HG03575 (cell line): ENCODE data around the gene PTPN9.
"Not testable (repeated sequence)": the region's sequence is repeated elsewhere in the genome, so short reads cannot be mapped to it uniquely, and the experiment has no call there.

ENCODE experiments used
- ATAC-seq: cut with Tn5 transposase; IDR thresholded peaks from one replicate; pipeline ENCODE4 v1.9.1; 2021; ENCODE audit not compliant: unreplicated experiment, insufficient number of reproducible peaks, low FRiP score; ENCODE audit errors: extremely low read depth

PTPN9 gene

GRCh38 chr15:75542386-75542797 is 36.7 kb downstream of the PTPN9 start:
- no peak for ATAC-seq

DNA sequence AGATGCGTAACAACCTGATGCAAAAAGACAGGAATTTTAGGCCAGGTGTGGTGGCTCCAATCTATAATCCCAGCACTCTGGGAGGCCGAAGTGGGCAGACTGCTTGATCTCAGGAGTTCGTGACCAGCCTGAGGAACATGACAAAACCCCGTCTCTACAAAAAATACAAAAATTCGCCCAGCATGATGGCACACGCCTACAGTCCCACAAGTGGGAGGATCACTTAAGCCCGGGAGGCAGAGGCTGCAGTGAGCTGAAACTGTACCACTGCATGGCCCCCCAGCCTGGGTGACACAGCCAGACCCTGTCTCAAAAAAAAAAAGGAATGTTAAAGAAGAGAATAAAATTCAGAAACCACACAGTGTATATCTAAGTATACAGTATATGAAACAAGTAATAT is 40.7 kb downstream of the PTPN9 start:
- ATAC-seq, result no peak

DNA sequence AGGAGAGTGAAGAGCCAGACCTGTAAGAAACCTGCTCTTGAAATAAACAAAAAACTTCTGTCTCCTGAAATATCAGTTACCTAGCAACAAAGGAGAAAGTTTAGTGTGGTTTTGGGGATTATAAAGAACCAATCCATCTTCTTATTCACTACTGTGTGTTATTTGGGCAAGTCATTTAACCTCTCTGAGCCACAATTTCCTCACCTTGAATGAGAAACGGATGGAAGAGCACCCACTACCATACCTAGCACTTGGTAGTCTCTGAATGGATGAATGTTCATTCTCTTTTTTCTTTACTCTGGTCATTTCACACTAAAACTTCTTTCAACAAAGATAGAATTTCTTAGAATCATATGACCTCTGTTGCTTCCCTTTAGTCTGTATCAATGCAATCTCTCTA is 45.2 kb downstream of the PTPN9 start:
- ATAC-seq, result no peak

GRCh38 chr15:75532413-75533250 is 46.5 kb downstream of the PTPN9 start:
- ATAC-seq, result no peak

GRCh38 chr15:75531041-75531450 is 48.1 kb downstream of the PTPN9 start:
- ATAC-seq, result no peak

GRCh38 chr15:75530169-75530568 is 48.9 kb downstream of the PTPN9 start:
- ATAC-seq, result no peak

- not testable (repeated sequence) for ATAC-seq
These were observed 53.4 kb downstream of the PTPN9 start for GRCh38 chr15:75525756-75526155.

DNA sequence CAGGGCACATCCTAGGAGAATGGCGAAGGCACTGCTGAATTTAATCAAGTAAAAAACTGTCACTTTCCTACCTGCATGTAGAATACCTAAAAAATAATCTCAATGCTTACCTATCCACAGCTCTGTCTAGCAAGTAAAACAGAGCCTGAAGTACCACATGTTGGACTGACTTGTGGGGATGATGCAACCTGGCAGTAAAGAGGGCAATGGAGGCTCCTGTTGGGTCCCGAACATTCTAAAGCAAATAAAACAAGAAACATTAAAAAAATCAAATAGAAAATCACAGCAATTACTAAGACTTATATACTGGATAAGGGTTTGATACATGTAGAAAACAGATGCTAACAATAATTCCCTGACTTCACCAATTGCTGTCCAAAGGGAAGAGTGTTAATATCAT is 56.1 kb downstream of the PTPN9 start:
- ATAC-seq, result no peak

GRCh38 chr15:75517233-75517632 is 61.9 kb downstream of the PTPN9 start:
- ATAC-seq, result no peak

GRCh38 chr15:75508840-75509532 is 70.1 kb downstream of the PTPN9 start:
- ATAC-seq, result no peak

DNA sequence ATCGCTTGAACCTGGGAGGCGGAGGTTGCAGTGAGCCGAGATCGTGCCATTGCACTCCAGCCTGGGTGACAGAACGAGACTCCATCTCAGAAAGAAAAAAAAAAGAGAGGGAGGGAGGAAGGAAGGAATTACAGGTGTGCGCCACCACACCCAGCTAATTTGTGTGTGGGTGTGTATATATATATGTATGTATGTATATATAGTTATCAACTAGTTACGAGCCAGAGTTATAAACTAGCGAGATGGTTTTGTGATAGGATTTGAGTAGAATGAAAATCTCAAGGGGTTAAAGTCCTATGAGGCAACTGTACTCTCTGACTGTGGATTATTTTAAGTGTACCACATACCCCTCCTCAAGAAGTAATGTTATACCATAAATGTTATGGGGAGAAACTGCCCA is 76.8 kb downstream of the PTPN9 start:
- ATAC-seq, result no peak

GRCh38 chr15:75493732-75494131 is 85.4 kb downstream of the PTPN9 start:
- no peak for ATAC-seq

- no peak for ATAC-seq
These were observed 95.2 kb downstream of the PTPN9 start for GRCh38 chr15:75483961-75484360.

- not testable (repeated sequence) for ATAC-seq
These were observed 95.6 kb downstream of the PTPN9 start for GRCh38 chr15:75483556-75483955.

DNA sequence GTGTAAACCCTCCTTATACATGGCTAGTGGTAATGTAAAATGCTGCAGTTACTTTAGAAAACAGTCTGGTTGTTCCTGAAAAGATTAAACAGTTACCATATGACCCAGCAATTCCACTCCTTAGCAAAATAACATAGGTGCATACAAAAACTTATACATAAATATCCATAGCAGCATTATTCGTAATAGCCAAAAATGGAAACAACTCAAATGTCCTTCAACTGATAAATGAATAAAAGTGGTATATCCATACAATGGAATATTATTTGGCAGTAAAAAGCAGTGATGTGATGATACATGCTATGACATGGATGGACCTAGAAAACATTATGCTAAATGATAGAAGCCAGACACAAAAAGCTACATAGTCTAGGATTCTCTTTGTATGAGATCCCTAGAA is 96.0 kb downstream of the PTPN9 start:
- no peak for ATAC-seq

DNA sequence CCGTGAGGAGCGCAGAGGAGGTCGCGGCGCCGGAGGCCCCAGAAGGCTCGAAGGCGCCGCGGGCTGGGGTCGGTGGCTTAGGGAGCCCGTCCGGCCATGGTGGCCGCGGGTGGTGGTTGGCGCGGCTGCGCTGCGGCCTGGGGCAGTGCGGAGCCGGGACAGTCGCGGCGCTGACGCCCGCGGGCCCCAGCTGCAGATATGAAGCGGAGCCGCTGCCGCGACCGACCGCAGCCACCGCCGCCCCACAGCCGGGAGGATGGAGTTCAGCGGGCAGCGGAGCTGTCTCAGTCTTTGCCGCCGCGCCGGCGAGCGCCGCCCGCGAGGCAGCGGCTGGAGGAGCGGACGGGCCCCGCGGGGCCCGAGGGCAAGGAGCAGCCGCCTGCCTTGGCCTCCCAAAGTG is 98.7 kb downstream of the PTPN9 start:
- not testable (repeated sequence) for ATAC-seq

DNA sequence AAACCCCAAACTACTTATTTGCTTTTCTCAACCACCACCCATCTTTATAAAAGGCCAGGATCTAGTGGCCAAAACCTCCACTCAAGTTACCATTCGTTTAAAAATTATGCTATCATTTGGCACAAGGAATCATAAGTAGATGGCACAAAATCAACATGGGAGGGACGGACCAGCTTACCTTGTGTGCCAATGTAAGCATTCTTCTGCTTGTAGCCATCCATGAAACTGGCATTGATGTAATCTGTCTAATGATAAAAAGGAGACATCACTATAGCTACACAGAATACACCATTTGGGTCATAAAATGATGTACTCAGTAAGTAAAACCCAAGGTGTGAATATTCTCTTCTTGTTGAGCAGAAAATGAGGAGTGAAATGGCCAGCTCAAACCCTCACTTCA is 99.4 kb downstream of the PTPN9 start:
- no peak for ATAC-seq

DNA sequence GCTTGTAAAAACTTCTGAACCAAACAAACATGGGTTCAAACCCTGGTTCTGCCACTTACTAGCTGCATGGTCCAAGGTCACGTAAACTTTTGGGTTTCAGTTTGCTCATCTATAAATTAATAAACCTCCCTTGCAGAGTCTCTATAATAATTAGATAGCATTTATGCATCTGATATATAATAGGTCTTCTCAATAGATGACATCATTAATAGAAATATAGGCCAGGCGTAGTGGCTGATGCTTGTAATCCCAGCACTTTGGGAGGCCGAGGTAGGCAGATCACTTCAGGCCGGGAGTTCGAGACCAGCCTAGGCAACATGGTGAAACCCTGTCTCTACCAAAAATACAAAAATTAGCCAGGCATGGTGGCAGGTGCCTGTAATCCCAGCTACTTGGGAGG is 102.0 kb downstream of the PTPN9 start:
- ATAC-seq, result not testable (repeated sequence)

DNA sequence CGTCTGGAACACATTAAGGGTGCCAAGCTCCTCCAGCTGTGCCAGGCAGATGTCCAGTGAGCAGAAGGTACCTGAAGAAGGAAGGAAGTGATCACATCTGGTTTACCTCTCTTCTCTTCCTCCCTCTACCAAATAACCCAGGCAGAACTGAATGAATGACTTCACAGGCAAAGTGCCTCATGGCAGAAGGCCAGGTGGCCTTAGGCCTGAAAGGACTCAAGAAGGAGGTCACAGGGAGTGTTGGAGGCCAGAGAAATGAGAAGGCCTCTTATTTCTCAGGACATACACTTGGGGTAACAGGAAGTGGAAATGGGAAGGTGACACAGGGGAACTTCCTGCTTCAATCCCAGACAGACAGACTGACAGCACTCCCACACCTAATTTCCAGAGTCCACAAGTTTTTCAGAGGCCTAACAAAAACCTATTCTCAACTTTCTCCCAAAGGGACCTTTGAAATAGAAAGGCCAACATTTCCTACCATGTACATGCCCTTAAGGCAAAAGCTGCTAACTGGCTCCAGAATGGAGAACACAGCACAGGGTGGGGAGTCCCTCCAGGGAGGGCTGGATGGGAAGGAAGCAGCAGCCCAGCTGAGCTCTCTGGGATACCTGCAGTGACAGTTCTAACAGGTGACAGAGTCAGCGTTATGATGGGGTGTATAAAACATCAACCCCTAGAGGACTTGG is 110.1 kb downstream of the PTPN9 start:
- no peak for ATAC-seq

DNA sequence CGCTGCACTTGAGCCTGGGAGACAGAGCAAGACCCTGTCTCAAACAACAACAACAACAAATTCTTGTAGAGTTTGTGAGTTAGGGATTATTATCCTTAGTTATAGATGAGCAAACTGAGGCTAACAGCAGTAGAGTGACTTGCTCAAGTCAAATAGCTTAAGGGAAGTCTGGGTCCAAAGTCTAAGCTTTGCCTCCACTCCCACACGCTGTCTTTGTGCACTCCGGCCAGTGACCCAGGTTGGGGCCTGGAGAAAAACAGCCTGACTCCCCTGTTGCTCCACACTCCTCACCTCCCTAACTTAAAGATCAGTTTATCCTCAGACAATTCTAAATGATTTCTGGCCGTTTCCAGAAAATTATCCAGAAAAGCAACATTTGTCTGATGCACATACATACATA is 118.5 kb downstream of the PTPN9 start:
- no peak for ATAC-seq
